Sigmoid colon (tissue), 7 donors: Measurements from ENCODE around the gene MAP4. TPM values are rescaled to one million over a fixed set of nuclear protein-coding genes. Genes with fewer than 3 reads are reported as not detected.
"Not testable (repeated sequence)": the region's sequence is repeated elsewhere in the genome, so short reads cannot be mapped to it uniquely, and the experiment has no call there.

Source experiments
- DNase-seq: peaks from one replicate; pipeline ENCODE4 v3.0.0-alpha.2; 2019
- H3K27ac ChIP-seq, 4 donors: fragments of 200-600 bp; sonication (generic); one replicate each; pipeline ENCODE4 v1.5.1; 2016 to 2019; ENCODE audit warnings: mild to moderate bottlenecking in 1 of 4
- H3K27me3 ChIP-seq, 3 donors: fragments of 200-600 bp; sonication (generic); one replicate each; pipeline ENCODE4 v1.5.1; 2019; ENCODE audit warnings: mild to moderate bottlenecking in 1 of 3
- H3K36me3 ChIP-seq, 4 donors: fragments of 200-600 bp; sonication (generic); one replicate each; pipeline ENCODE4 v1.5.1; 2016 to 2019
- H3K4me1 ChIP-seq, 4 donors: fragments of 200-600 bp; sonication (generic); one replicate each; pipeline ENCODE4 v1.5.1; 2017 to 2019
- H3K4me3 ChIP-seq, 4 donors: fragments of 200-600 bp; sonication (generic); one replicate each; pipeline ENCODE4 v1.5.1; 2017 to 2019; ENCODE audit warnings: mild to moderate bottlenecking in 2 of 4, moderate library complexity in 1 of 4
- H3K9me3 ChIP-seq, 4 donors: fragments of 200-600 bp in 3 of 4; sonication (generic) in 3 of 4; one replicate each; pipeline versions ENCODE4 v1.5.1 to v1.6.1; 2013 to 2019
- EP300 ChIP-seq, 4 donors: sonication (generic); formaldehyde crosslinking; IDR thresholded peaks; one replicate each; pipeline ENCODE4 v1.6.1; 2017; ENCODE audit warnings: antibody characterized with exemption in 4 of 4
- POLR2A ChIP-seq, 2 donors: fragments of 450-650 bp; IDR thresholded peaks; one replicate each; pipeline ENCODE4 v1.6.1; 2016; ENCODE audit warnings: antibody characterized with exemption in 2 of 2, mild to moderate bottlenecking in 2 of 2, moderate library complexity in 2 of 2
- POLR2AphosphoS5 ChIP-seq, 4 donors: sonication (generic); formaldehyde crosslinking; IDR thresholded peaks; one replicate each; pipeline ENCODE4 v1.6.1; 2017; ENCODE audit warnings: antibody characterized with exemption in 4 of 4
- WGBS, 2 donors: extraction: QIAGEN DNeasy Blood & Tissue Kit; methylation state at CpG; one replicate each; pipeline ENCODE4 v1.1.7; 2013; 5-methylcytosine and 5-hydroxymethylcytosine counted together
- intact Hi-C: fragments of 100-400 bp; cut with DNase I; formaldehyde crosslinking; loops from one replicate; pipeline ENCODE4 v1.15.1; 2023
- polyA plus RNA-seq, 3 donors: library from polyadenylated mRNA; stranded (reverse); fragments of 200-250 nt; gene quantifications; one replicate each; pipeline ENCODE4 v1.2.3, GENCODE V29; 2013
- total RNA-seq, 4 donors: library from RNA; depleted of rRNA; stranded (reverse); fragments of >200 nt; gene quantifications; one replicate each; pipeline ENCODE4 v1.1.0, GENCODE V29; 2016
- TF ChIP-seq, protein P1 (sequence below), 4 experiments: fragments of 450-650 bp in 3 of 4; fragments of 200-600 bp in 1 of 4; IDR thresholded peaks; one replicate each; pipeline ENCODE4 v1.5.1; 2016 to 2019; ENCODE audit warnings: antibody characterized with exemption in 4 of 4, mild to moderate bottlenecking in 3 of 4, moderate library complexity in 2 of 4
- donor health status: healthy with polysubstance abuse.
- donor health status: Bipolar disorder and iron deficiency.
- donor health status: healthy.

Gene MAP4
- total and polyA plus RNA-seq, 7 donors, result 41.2 to 266 (median 138) TPM

DNA sequence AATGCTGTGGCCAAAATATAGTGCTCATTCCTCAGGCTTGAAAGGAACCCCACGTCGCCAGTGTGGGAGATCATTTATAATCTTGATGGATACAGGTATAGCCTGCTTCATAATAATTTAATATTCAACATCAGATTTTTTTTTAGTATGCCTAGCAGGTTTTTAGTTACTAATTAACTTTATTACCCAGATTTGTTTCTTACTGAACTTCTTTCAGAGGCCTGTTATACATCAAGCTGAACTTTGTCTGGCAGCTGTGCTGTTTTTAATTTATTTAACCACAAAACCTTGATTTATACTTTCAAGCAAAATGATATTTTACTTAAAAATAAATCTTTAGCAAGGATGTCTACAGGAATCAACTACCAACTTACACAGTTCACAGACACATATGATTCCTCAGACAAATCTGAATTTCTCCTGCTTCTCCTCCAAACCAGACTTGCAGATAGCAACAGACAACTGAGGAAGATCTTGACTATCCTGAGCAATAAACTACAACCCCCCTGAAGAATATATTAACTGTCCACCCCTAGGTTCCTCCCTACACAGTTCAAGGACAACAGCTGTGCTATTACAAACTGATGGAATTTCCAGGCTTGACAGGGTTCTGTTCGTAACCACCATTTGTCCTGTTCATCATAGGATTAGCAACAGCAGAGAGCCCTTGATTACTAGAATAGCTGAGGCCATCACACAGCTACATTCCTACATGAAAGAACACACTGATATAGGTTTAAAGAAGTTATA lies 610 bp downstream of the MAP4 start:
- Histone ChIP-seq H3K27ac (peak overlapping the region; percentile 69 to 89 (median 84)), H3K27me3 (no peaks in the 10 kb centered on the region), H3K9me3 (no peaks in the 10 kb centered on the region), H3K36me3 (no peaks in the 10 kb centered on the region), H3K4me3 (peak overlapping the region in 1 of 4 donors; percentile 25), H3K4me1 (peaks cover 0 to 88% (median 84%) of the 10 kb centered on the region in 4 donors)
- DNase-seq, result no peak
- WGBS, 2 donors, result 21 to 63% methylated on average over 3 of the region's 3 CpGs
- intact Hi-C loops, result no loop called here
- TF ChIP-seq POLR2AphosphoS5 (IDR thresholded peaks at IDR 0.05), result peak in 1 of 4 donors; percentile 13
- TF ChIP-seq POLR2A (IDR thresholded peaks at IDR 0.05), result no peak
- TF ChIP-seq, protein P1, sequence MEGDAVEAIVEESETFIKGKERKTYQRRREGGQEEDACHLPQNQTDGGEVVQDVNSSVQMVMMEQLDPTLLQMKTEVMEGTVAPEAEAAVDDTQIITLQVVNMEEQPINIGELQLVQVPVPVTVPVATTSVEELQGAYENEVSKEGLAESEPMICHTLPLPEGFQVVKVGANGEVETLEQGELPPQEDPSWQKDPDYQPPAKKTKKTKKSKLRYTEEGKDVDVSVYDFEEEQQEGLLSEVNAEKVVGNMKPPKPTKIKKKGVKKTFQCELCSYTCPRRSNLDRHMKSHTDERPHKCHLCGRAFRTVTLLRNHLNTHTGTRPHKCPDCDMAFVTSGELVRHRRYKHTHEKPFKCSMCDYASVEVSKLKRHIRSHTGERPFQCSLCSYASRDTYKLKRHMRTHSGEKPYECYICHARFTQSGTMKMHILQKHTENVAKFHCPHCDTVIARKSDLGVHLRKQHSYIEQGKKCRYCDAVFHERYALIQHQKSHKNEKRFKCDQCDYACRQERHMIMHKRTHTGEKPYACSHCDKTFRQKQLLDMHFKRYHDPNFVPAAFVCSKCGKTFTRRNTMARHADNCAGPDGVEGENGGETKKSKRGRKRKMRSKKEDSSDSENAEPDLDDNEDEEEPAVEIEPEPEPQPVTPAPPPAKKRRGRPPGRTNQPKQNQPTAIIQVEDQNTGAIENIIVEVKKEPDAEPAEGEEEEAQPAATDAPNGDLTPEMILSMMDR (IDR thresholded peaks at IDR 0.05), result no peak

DNA sequence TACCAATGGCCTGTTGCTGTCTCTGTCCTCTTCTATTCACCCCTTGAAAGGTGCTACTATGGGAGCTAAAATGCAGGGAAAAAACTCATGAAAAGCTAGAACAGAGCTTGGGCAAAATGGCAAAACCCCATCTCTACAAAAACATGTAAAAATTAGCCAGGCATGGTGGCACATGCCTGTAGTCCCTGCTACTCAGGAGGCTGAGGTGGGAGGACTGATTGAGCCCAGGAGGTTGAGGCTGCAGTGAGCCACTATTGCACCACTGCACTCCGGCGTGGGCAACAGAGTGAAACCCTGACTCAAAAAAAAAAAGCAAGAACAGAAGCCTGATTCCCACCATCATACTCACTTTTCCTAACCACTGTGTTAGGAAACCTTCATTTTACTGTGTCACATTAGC lies 1.9 kb downstream of the MAP4 start:
- 87 to 90% methylated on average over 2 of the region's 2 CpGs for WGBS, 2 donors
- peak overlapping the region in 2 of 4 donors; percentile 5 to 7 for H3K4me3 ChIP-seq
- intact Hi-C loops, result no loop called here
- H3K27me3 ChIP-seq, result no peaks in the 10 kb centered on the region
- H3K36me3 ChIP-seq, result no peaks in the 10 kb centered on the region
- H3K9me3 ChIP-seq, result no peaks in the 10 kb centered on the region
- DNase-seq, result no peak
- peak overlapping the region; percentile 69 to 89 (median 84) for H3K27ac ChIP-seq
- peaks cover 0 to 92% (median 88%) of the 10 kb centered on the region in 4 donors for H3K4me1 ChIP-seq
- TF ChIP-seq EP300 (IDR thresholded peaks at IDR 0.05) (no peak), POLR2A (IDR thresholded peaks at IDR 0.05) (no peak), POLR2AphosphoS5 (IDR thresholded peaks at IDR 0.05) (peak in 1 of 4 donors; percentile 4)
- TF ChIP-seq, protein P1 (IDR thresholded peaks at IDR 0.05), result no peak

DNA sequence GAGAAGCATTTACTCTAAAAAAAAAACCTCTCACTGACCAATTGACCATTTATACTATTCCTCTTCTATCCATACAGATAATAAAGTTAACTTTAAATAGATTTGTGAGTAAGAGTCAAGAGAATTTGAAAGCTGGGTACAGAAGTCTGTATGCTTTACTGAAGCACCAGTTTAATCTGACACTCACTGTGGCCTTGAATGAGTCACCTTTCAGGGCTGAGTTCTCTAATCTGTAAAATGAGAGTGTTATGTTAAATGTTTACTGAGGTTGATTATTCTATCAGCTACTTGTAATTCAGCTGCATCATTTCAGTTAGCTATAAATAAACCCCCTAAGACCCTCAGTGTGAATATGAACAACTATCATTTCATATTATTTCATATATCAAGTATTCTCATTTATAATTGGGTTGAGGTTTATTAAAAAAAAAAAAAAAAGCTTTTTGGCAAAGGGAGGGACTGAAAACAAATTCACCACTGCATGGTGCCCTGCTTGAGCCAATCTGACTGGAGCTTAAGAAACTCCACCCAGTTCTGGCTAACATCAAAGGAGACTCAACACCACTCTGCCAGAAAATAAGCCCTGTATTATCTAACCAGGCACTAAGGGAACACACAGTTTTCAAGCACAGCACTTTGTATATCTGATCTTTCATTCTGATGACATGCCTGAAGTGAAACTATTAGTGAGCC lies 2.8 kb downstream of the MAP4 start:
- TF ChIP-seq POLR2A (IDR thresholded peaks at IDR 0.05) (no peak), EP300 (IDR thresholded peaks at IDR 0.05) (peak; percentile 32 to 89 (median 72)), POLR2AphosphoS5 (IDR thresholded peaks at IDR 0.05) (peak; percentile 76 to 94 (median 92))
- TF ChIP-seq, protein P1 (IDR thresholded peaks at IDR 0.05), result no peak
- Histone ChIP-seq H3K36me3 (no peaks in the 10 kb centered on the region), H3K4me1 (peaks cover 0 to 88% (median 79%) of the 10 kb centered on the region in 4 donors), H3K4me3 (peak overlapping the region in 2 of 4 donors; percentile 5 to 7), H3K27ac (peak overlapping the region; percentile 69 to 89 (median 84)), H3K27me3 (no peaks in the 10 kb centered on the region), H3K9me3 (no peaks in the 10 kb centered on the region)
- intact Hi-C loops, result loop anchor here (2.0 kb wide), 1 partner anchor 75 kb away; no protein-coding TSS in a partner anchor
- DNase-seq, result peak; percentile 83

DNA sequence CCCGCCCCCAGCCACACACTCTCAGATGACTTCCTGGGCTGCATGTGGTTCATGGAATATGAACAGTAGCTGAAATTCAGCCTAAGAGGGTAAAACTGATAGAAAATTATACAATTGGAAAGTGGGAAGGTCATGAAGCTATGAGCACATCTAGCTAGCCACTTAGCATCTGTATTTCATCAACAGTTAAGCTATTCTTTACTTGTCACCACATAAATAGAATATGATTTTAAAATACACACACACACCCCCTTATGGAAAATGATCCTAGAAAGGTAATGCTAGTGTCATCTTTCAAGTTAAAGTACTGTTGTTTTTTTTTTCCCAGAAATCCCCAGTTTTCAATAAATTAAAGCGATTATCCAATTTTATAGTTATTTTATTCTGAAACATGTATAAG lies 3.6 kb downstream of the MAP4 start:
- intact Hi-C loops, result loop anchor here (2.0 kb wide), 1 partner anchor 76 kb away; no protein-coding TSS in a partner anchor
- H3K36me3 ChIP-seq, result no peaks in the 10 kb centered on the region
- no peaks in the 10 kb centered on the region for H3K27me3 ChIP-seq
- WGBS, 2 donors, result 87 to 90% methylated on average over 2 of the region's 2 CpGs
- no peaks in the 10 kb centered on the region for H3K9me3 ChIP-seq
- H3K4me1 ChIP-seq, result peaks cover 0 to 80% (median 73%) of the 10 kb centered on the region in 4 donors
- DNase-seq, result no peak
- no peak overlapping the region for H3K4me3 ChIP-seq
- TF ChIP-seq, protein P1 (IDR thresholded peaks at IDR 0.05), result no peak
- TF ChIP-seq POLR2AphosphoS5 (IDR thresholded peaks at IDR 0.05) (peak; percentile 19 to 82 (median 68)), EP300 (IDR thresholded peaks at IDR 0.05) (peak in 2 of 4 donors; percentile 38 to 63)
- H3K27ac ChIP-seq, result peak overlapping the region; percentile 69 to 89 (median 84)

DNA sequence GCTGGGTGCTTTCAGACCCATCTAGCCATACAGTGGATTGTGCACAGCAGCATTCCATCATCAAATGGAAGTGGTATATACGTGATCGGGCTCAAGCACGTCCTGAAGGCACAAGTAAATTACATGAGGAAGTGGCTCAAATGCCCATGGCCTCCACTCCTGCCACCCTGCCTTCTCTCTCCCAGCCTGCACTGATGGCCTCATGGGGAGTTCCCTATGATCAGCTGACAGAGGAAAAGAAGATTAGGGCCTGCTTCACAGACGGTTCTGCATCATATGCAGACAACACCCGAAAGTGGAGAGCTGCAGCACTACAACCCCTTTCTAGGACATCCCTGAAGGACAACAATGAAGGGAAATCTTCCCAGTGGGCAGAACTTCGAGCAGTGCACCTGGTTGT lies 8.2 kb downstream of the MAP4 start:
- 92 to 93% methylated on average over 6 of the region's 6 CpGs for WGBS, 2 donors
- not testable (repeated sequence) for H3K9me3 ChIP-seq

DNA sequence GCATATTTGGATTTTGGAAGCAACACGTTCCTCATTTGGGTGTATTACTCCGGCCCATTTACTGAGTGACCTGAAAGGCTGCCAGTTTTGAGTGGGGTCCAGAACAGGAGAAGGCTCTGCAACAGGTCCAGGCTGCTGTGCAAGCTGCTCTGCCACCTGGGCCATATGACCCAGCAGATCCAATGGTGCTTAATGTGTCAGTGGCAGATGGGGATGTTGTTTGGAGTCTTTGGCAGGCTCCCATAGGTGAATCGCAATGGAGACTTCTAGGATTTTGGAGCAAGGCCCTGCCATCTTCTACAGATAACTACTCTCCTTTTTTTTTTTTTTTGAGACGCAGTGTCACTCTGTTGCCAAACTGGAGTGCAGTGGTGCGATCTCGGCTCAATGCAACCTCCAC lies 8.9 kb downstream of the MAP4 start:
- peaks cover 0 to 42% (median 30%) of the 10 kb centered on the region in 4 donors for H3K4me1 ChIP-seq
- H3K4me3 ChIP-seq, intact Hi-C loops, DNase-seq, H3K27ac ChIP-seq, H3K36me3 ChIP-seq, H3K9me3 ChIP-seq, H3K27me3 ChIP-seq: not testable (repeated sequence)
- 97% methylated on average over 6 of the region's 6 CpGs for WGBS, 2 donors

More for the DNA sequence above, 8.2 kb downstream of the MAP4 start:
- H3K27me3 ChIP-seq, H3K4me3 ChIP-seq, intact Hi-C loops, H3K36me3 ChIP-seq, DNase-seq, H3K27ac ChIP-seq: not testable (repeated sequence)
- H3K4me1 ChIP-seq, result peaks cover 0 to 49% (median 37%) of the 10 kb centered on the region in 4 donors

DNA sequence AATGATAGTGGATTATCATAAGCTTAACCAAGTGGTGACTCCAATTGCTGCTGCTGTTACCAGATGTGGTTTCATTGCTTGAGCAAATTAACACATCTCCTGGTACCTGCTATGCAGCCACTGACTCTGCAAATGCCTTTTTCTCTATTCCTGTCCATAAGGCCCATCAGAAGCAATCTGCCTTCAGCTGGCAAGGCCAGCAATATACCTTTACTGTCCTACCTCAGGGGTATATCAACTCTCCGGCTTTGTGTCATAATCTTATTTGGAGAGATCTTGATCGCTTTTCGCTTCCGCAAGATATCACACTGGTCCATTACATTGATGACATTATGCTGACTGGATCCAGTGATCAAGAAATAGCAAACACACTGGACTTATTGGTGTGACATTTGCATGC lies 9.4 kb downstream of the MAP4 start:
- H3K4me3 ChIP-seq, DNase-seq, H3K27ac ChIP-seq, H3K9me3 ChIP-seq, H3K36me3 ChIP-seq, intact Hi-C loops, H3K27me3 ChIP-seq: not testable (repeated sequence)
- peaks cover 0 to 37% (median 24%) of the 10 kb centered on the region in 4 donors for H3K4me1 ChIP-seq
- 98 to 99% methylated on average over 4 of the region's 4 CpGs for WGBS, 2 donors
